Measurements from ENCODE around the gene STK32B.
"Not testable (repeated sequence)": the region's sequence is repeated elsewhere in the genome, so short reads cannot be mapped to it uniquely, and the experiment has no call there.

STK32B gene

DNA sequence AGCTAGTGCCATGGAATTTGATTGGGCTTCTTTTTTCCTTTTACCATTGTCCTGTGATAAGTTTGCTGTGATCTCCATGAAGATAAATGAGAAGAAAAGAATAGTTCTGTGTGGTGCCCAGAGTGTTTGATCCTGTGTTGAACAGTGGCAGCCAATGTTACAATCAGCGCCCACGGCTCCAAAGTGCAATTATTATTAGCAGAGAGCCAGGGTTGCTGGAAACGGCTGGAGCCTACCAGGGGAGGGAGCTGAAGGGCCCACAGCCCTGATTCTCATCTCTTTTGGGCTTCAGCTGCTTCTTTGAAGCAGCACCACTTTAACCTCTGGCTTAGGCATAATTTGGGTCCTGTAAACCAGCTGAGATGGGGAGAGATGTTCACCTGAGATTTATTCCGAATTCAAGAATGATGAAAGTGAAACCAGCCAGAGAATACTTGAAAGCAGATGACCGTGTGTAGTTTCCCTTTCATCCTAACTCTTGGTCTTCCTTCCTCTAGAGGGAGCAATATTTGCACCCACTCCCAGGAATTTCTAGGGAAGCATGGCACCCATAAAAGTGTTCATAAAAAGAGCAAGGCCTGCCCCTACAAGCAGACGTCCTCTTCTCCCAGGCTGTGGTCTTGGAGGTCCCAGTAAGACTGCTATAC, 358.8 kb downstream of the STK32B start:
- no peak for DNase-seq

- DNase-seq = no peak
Observed at GRCh38 chr4:5412296-5412695, 361.0 kb downstream of the STK32B start.

- DNase-seq = no peak
Observed at GRCh38 chr4:5412751-5413150, 361.5 kb downstream of the STK32B start.

DNA sequence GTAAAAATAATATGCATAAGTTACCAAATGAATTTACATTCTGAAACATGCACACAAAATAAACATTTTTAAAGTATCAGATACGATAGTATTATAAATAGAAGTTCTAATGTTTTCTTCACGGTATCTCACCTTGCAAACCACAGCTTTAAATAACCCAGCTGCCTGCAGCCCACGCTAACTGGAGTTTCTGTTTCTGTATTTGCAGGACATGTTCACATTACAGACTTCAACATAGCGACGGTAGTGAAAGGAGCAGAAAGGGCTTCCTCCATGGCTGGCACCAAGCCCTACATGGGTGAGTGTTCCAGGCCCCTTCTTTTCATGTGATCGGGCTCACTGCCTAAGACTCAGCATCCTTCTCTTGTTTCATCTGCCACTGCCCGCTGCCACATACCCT, 365.4 kb downstream of the STK32B start:
- no peak for DNase-seq

GRCh38 chr4:5420266-5420665, 369.0 kb downstream of the STK32B start:
- DNase-seq = no peak

DNA sequence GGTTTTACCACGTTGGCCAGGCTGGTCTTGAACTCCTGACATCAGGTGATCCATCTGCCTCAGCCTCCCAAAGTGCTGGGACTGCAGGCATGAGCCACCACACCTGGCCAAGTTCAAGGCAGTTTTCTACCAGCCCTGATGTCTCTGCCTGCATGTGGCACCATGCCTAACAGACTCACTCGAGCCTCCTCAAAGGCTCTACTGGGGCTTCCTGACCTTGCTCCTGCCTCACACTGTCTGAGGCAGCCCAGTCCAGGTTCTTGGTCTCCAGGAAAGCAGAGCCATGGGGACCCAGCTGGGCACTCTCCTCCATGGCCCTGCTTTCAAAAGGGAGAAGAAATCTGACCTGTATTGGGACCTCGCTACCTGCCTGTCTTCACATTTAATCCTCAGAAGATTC, 370.1 kb downstream of the STK32B start:
- no peak for DNase-seq

- no peak for DNase-seq
Observed at GRCh38 chr4:5422195-5422594, 370.9 kb downstream of the STK32B start.

DNA sequence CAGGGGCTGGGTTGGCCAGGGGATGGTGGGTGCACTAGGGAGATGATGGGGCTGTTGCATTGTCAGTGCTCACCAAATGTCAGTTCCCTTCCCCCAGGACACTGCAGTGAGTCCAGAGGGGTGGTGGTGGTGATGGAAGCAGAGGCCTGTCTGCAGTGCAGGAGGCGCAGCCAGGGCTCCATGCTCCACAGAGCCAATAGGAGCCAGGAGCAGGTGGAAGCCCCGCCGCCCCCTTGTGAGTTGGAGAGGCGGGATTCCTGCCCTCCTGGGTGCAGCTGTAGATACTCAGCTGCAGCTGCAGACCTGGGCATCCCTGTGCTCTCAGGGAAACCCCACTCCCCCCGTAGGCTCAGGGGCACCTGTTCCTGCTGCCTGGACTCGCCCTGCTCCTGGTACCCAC, 372.4 kb downstream of the STK32B start:
- no peak for DNase-seq

GRCh38 chr4:5424211-5424610, 372.9 kb downstream of the STK32B start:
- DNase-seq = no peak

- no peak for DNase-seq
Observed at GRCh38 chr4:5424901-5425300, 373.6 kb downstream of the STK32B start.

DNA sequence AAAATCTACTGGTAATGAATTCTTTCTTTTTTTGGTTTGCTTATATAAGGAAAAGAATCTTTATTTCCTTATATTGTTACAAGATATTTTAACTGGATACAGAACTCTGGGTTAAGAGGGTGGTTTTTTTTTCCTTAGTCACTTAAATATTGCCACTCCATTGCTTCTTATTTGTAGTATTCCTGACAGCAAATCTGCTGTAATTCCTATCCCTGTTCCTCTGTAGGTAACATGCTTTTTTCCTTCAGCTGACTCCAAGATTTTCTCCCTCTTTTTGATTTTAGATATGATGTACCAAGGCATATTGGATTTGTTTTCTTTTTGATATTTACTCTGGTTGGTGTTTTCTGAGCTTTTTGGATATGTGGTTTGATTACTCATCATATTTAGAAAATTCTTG, 378.5 kb downstream of the STK32B start:
- DNase-seq = no peak

- no peak for DNase-seq
Observed at GRCh38 chr4:5433196-5433595, 381.9 kb downstream of the STK32B start.

GRCh38 chr4:5435201-5435600, 383.9 kb downstream of the STK32B start:
- DNase-seq = no peak

DNA sequence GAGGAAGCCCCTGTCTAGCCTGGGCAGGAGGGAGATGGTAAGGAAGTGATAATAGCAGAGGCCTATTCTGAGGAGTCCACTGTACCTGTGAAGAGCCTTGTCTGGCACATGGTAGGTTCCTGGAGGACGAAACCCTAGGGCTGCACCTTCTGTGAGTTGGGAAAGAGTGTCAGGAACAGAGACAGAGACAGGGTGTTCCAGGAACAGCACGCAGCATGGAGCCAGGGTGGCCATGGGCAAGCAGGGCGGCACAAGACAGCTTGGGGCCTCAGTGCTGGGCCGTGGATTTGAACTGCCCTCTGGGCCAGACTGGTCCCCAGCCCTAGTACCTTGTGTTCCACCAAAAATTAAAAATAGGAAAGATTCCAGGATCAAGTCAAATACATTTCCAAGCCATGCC, 384.5 kb downstream of the STK32B start:
- DNase-seq = no peak

- not testable (repeated sequence) for DNase-seq
Observed at GRCh38 chr4:5443976-5444802, 392.9 kb downstream of the STK32B start.

DNA sequence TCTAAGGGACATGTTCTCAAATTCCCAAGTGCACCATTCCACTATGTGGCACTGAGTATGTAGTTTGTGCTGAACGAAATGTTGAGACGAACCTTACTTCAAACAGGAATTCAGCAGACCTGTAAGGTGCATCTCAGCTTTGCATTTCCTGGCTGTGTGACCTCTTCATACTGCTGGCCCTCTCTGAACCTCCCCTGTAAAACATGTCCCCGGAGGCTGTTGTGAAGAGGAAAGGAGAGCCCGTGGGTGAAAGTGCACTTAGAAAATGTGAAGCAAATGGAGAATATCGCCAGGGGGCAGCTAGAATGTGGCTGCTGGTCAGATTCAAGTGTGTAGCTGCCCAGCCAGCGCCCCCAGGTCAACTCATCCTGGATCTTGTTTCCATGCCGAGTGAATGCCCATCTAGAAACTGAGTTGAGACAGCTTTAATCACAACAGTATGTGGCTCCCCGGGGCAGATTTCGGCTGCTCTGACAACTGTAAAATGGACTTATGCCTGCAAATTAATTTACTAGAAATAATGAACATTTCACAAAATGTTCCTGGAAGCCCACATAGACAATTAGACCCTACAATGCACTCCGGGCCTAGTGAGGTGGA, 393.7 kb downstream of the STK32B start:
- no peak for DNase-seq

DNA sequence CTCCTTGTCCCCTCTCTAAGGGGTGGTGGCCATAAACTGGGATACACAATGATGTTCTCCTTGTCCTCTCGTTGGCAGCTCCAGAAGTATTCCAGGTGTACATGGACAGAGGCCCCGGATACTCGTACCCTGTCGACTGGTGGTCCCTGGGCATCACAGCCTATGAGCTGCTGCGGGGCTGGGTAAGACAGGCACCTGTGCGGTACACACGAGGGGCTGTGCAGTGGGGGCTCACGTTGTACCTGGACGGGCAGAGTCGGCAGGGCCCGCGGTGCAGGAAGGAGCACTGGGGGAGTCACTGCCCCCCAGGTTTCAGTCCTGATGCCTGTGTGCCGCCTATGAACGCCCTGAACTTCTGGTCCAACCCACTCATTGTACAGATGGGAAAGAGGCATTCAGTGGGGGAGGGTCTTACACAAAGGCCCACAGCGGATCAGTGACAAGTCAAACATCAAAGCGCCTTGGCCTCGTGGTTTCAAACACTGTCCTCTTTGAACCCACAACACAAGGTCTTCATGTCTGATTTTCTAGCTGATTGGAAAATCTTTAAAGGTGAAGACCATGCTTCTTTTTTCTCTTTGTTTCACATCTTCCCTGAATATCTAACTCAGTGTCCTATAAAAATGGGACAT, 395.4 kb downstream of the STK32B start:
- DNase-seq = no peak

- no peak for DNase-seq
Observed at GRCh38 chr4:5447755-5448154, 396.5 kb downstream of the STK32B start.

GRCh38 chr4:5448221-5448620, 396.9 kb downstream of the STK32B start:
- no peak for DNase-seq

DNA sequence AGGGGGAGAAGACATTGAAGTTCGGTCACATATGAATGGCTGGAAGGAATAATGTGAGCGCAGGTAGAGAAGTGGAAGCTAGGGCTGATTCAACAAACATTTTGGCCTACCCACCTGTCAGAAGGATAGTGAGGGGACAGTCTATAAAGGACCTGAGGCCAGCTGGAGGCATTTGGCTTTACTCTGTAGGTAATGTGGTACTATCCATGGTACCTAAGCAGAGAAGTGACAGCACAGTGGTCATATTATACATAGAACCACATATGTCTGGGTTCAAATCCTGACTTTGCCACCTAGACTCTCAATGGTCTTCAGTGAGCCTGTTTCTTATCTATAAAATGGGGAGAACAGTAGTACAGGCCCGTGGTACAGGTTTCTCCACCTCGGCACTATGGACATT, 400.0 kb downstream of the STK32B start:
- DNase-seq = no peak

DNA sequence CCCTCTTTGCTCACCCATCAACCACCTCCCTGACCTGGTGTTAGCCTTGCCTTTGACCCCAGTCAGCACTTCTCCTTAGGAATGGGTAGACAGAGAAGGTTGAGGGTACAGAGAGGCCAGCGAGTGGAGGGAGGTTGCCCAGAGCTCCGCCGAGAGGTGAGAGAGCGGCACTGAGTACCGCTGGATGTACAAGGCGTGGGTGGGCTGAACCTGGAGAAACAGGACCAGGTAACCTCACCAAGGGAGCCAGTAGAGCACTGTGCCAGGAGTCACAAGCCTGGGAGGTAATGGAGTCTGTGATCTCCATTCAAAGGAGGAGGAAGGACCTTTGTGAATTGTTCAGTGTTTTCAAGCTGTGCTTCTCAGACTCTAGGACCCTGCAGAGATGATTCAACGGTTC, 400.9 kb downstream of the STK32B start:
- no peak for DNase-seq

- DNase-seq = no peak
Observed at GRCh38 chr4:5455003-5455585, 403.8 kb downstream of the STK32B start.

GRCh38 chr4:5456296-5456845, 405.1 kb downstream of the STK32B start:
- DNase-seq = no peak
